ENCODE measurements around the gene ATP11A. TPM values are rescaled to one million over a fixed set of nuclear protein-coding genes. Genes with fewer than 3 reads are reported as not detected.
A peak's percentile ranks its signal among the peaks of the same experiment; 100 is the strongest.

Gene ATP11A
- total RNA-seq, 1 donor from 2014 or later: 109 TPM

DNA sequence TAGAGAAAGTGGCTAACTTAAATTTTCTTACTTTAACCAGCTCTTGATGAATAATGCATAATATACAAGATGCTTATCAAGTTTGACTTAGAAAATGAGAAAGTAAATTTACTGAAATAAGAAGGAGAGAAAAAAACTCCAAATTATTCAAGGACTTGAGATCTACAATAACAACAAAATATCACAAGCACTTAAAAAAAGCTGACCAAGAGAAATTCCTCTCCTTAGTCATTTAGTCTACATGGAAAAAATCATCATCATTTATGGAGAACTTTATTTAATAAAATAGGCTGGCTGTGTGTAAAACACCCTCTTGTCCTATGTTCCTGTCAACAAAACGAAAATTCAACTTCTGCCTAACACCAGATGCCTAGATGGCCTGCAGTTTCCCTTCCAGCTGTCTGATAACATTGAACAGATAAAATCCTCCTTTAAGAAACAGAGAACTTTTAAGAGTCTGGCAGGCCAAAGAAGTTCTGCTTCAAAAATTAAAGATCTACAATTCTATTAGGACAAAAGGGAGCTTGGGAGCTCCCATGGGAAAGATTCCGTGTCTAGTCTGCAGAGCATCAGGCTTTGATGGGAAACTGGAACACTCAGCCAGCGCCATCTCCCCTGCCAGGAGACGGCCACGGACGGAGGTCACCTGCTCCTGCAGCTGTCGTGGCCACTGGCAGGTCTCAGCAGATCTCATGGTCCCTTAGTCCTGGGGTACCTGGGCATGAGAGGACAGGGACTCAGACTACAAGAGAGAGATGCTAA lies 37.9 kb upstream of the ATP11A start:
- Mint-ChIP-seq H3K4me3 (ENCODE audit: low read depth) (no peak overlapping the region), H3K27ac (no peak overlapping the region), H3K9me3 (ENCODE audit: low read depth) (no peaks in the 10 kb centered on the region), H3K4me1 (ENCODE audit: low read depth) (peaks cover 1% of the 10 kb centered on the region), H3K36me3 (ENCODE audit: insufficient read depth) (no peaks in the 10 kb centered on the region), H3K27me3 (peaks cover 24% of the 10 kb centered on the region)
- DNase-seq (ENCODE audit: low spot score, unreplicated experiment): no peak
- TF ChIP-seq, protein P1, sequence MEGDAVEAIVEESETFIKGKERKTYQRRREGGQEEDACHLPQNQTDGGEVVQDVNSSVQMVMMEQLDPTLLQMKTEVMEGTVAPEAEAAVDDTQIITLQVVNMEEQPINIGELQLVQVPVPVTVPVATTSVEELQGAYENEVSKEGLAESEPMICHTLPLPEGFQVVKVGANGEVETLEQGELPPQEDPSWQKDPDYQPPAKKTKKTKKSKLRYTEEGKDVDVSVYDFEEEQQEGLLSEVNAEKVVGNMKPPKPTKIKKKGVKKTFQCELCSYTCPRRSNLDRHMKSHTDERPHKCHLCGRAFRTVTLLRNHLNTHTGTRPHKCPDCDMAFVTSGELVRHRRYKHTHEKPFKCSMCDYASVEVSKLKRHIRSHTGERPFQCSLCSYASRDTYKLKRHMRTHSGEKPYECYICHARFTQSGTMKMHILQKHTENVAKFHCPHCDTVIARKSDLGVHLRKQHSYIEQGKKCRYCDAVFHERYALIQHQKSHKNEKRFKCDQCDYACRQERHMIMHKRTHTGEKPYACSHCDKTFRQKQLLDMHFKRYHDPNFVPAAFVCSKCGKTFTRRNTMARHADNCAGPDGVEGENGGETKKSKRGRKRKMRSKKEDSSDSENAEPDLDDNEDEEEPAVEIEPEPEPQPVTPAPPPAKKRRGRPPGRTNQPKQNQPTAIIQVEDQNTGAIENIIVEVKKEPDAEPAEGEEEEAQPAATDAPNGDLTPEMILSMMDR (IDR thresholded peaks at IDR 0.05; ENCODE audit: unreplicated experiment): no peak

DNA sequence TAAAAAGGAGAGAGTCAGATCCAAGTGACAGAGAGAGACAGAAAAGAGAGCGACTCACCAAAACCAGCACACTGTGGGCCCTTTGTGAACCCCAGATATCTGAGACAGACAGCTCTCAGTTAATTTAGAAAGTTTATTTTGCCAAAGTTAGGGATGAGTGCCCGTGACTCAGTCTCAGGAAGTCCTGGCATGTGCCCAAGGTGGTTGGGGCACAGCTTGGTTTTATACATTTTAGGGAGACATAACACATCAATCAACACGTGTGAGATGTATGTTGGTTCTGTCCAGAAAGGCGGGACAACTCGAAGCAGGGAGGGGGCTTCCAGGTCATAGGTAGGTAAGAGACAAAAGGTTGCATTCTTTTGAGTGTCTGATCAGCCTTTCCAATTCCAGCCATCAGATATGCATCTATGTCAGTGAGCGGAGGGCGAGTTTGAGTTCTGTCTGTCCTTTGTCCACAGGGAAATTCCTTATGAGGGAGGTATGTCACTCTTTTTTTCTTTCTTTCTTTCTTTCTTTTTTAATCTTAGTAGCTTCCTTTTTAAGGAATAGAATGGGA lies 37.2 kb upstream of the ATP11A start:
- no peaks in the 10 kb centered on the region for H3K36me3 Mint-ChIP-seq (ENCODE audit: insufficient read depth)
- no peaks in the 10 kb centered on the region for H3K9me3 Mint-ChIP-seq (ENCODE audit: low read depth)
- no peak overlapping the region for H3K27ac Mint-ChIP-seq
- H3K27me3 Mint-ChIP-seq: peaks cover 24% of the 10 kb centered on the region
- peaks cover 1% of the 10 kb centered on the region for H3K4me1 Mint-ChIP-seq (ENCODE audit: low read depth)
- no peak overlapping the region for H3K4me3 Mint-ChIP-seq (ENCODE audit: low read depth)
- TF ChIP-seq, protein P1 (IDR thresholded peaks at IDR 0.05; ENCODE audit: unreplicated experiment): no peak
- DNase-seq (ENCODE audit: low spot score, unreplicated experiment): no peak

DNA sequence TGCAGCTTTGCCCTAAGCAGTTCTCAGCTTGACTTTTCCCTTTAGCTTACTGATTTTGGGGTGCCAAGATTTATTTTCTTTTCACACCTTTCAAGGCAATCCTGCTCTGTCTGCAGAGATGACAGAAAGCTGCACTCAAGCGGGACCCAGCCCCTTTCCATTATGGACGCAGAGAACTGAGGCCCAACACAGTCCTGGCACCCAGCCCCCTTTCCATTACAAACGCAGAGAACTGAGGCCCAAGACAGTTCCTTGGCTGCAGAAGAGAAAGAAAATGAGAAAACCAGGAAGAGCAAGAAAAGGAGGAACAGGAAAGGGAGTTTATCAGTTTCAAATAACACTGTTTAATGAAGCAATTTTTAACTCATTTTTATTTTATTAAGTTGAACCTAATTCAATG lies 36.8 kb upstream of the ATP11A start:
- TF ChIP-seq, protein P1 (IDR thresholded peaks at IDR 0.05; ENCODE audit: unreplicated experiment): no peak
- no peaks in the 10 kb centered on the region for H3K9me3 Mint-ChIP-seq (ENCODE audit: low read depth)
- peaks cover 1% of the 10 kb centered on the region for H3K4me1 Mint-ChIP-seq (ENCODE audit: low read depth)
- no peak overlapping the region for H3K4me3 Mint-ChIP-seq (ENCODE audit: low read depth)
- H3K36me3 Mint-ChIP-seq (ENCODE audit: insufficient read depth): no peaks in the 10 kb centered on the region
- H3K27me3 Mint-ChIP-seq: peaks cover 20% of the 10 kb centered on the region
- DNase-seq (ENCODE audit: low spot score, unreplicated experiment): no peak
- no peak overlapping the region for H3K27ac Mint-ChIP-seq

DNA sequence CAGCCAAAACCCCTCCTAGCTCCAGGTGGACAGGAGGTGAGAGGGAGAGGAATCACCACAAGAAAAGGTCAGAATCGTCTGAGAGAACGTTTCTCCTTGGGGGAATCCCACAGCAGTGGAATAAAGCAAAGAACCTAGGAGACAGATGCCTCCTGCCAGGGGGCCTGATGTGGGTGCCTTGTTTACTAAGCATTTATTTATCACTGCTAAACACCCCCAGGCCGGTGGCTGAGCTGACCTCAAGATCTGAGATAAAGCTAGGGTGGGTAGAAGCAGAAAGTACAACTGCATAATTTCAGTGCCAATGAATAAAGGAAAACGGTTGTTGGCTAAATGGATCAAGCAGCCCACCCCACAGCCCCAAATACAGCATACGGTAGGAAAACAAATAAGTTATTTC lies 33.9 kb upstream of the ATP11A start:
- Mint-ChIP-seq H3K4me1 (ENCODE audit: low read depth) (peaks cover 6% of the 10 kb centered on the region), H3K36me3 (ENCODE audit: insufficient read depth) (no peaks in the 10 kb centered on the region), H3K9me3 (ENCODE audit: low read depth) (no peaks in the 10 kb centered on the region), H3K27me3 (peaks cover 15% of the 10 kb centered on the region), H3K27ac (no peak overlapping the region), H3K4me3 (ENCODE audit: low read depth) (no peak overlapping the region)
- TF ChIP-seq, protein P1 (IDR thresholded peaks at IDR 0.05; ENCODE audit: unreplicated experiment): no peak
- DNase-seq (ENCODE audit: low spot score, unreplicated experiment): no peak

GRCh38 chr13:112657850-112658445 lies 31.9 kb upstream of the ATP11A start:
- no peak for DNase-seq (ENCODE audit: low spot score, unreplicated experiment)

More at GRCh38 chr13:112657850-112658445, 31.9 kb upstream of the ATP11A start:
- Mint-ChIP-seq H3K4me1 (ENCODE audit: low read depth) (peaks cover 5% of the 10 kb centered on the region), H3K36me3 (ENCODE audit: insufficient read depth) (no peaks in the 10 kb centered on the region), H3K9me3 (ENCODE audit: low read depth) (peaks cover 8% of the 10 kb centered on the region), H3K27me3 (peaks cover 2% of the 10 kb centered on the region), H3K27ac (peak overlapping the region; percentile 11), H3K4me3 (ENCODE audit: low read depth) (no peak overlapping the region)
- TF ChIP-seq, protein P1 (IDR thresholded peaks at IDR 0.05; ENCODE audit: unreplicated experiment): no peak
